Endothelial cell of umbilical vein (primary cell): ENCODE data around the gene MUC3A. TPM values are rescaled to one million over a fixed set of nuclear protein-coding genes. Genes with fewer than 3 reads are reported as not detected.

Source experiments
- BruUV-seq: library from RNA; stranded (reverse); fragments of 400-500 nt; replicated peaks from 2 replicates; lab custom pipeline; 2021; lab: Mats Ljungman, UMichigan
- CTCF ChIA-PET: fragments of 300-600, 350-600 bp; sonication (Branson Sonifier 250); formaldehyde crosslinking; loops from one replicate; lab custom pipeline; 2021; ENCODE audit warnings: antibody characterized with exemption, inconsistent platforms; lab: Charles Lee
- POLR2A ChIA-PET: fragments of 300-600, 350-600 bp; sonication (Branson Sonifier 250); formaldehyde crosslinking; loops from one replicate; lab custom pipeline; 2021; ENCODE audit warnings: antibody characterized with exemption, inconsistent platforms; lab: Charles Lee
- DNase-seq: peaks from one replicate; pipeline ENCODE4 v3.0.0-alpha.2; 2011; ENCODE audit warnings: low read depth, low spot score
- FAIRE-seq: peaks from 2 replicates; lab custom pipeline; 2011; peaks lifted over from hg19 to GRCh38; lab: Jason Lieb, UNC
- H2AFZ ChIP-seq: 2 replicates; pipeline ENCODE4 v1.6.0; 2012; ENCODE audit warnings: low read depth, low read length, control low read depth, inconsistent platforms
- H3K27ac ChIP-seq: 2 replicates; pipeline ENCODE4 v1.5.1; 2011; ENCODE audit warnings: low read depth, mild to moderate bottlenecking, control low read depth, low read length, moderate library complexity; ENCODE audit not compliant: insufficient read depth
- H3K27me3 ChIP-seq, 2 experiments: 2 replicates each; pipeline versions ENCODE4 v1.6.0 to v1.6.1; 2011; ENCODE audit warnings: low read length in 2 of 2, mixed read lengths in 1 of 2; ENCODE audit not compliant: control insufficient read depth in 2 of 2, insufficient read depth in 2 of 2
- H3K36me3 ChIP-seq, 2 experiments: 2 replicates in 1 of 2; 3 replicates in 1 of 2; pipeline ENCODE4 v1.5.1; 2011; ENCODE audit warnings: low read length in 2 of 2, mild to moderate bottlenecking in 1 of 2, moderate library complexity in 1 of 2; ENCODE audit not compliant: control insufficient read depth in 2 of 2, insufficient read depth in 2 of 2; ENCODE audit errors: extremely low read depth in 1 of 2
- H3K4me1 ChIP-seq: 3 replicates; pipeline ENCODE4 v1.5.1; 2011; ENCODE audit warnings: mild to moderate bottlenecking, low read length; ENCODE audit not compliant: control insufficient read depth, insufficient read depth; ENCODE audit errors: extremely low read depth
- H3K4me2 ChIP-seq: 2 replicates; pipeline ENCODE4 v1.6.1; 2011; ENCODE audit warnings: low read length, control low read depth, mixed read lengths; ENCODE audit not compliant: insufficient read depth
- H3K4me3 ChIP-seq, 3 experiments: fragments of 200-600 bp in 1 of 3; sonication (generic), shearing (Covaris generic) in 1 of 3; replicated peaks in 1 of 3; 2 replicates each; pipeline ENCODE4 v1.5.1; 2011 to 2016; ENCODE audit warnings: control low read depth in 3 of 3, low read length in 3 of 3, mild to moderate bottlenecking in 2 of 3, inconsistent platforms in 1 of 3, low read depth in 1 of 3, moderate library complexity in 1 of 3; ENCODE audit not compliant: insufficient read depth in 1 of 3
- H3K79me2 ChIP-seq: 2 replicates; pipeline ENCODE4 v1.6.0; 2012; ENCODE audit warnings: low read length, inconsistent platforms; ENCODE audit not compliant: control insufficient read depth, insufficient read depth
- H3K9ac ChIP-seq: replicated peaks from 2 replicates; pipeline ENCODE3; 2011; ENCODE audit warnings: low read length, control low read depth; ENCODE audit not compliant: insufficient read depth; ENCODE audit errors: extremely low read depth
- H3K9me1 ChIP-seq: replicated peaks from 3 replicates; pipeline ENCODE4 v1.6.0; 2011; ENCODE audit warnings: mild to moderate bottlenecking, low read length; ENCODE audit not compliant: control insufficient read depth, insufficient read depth; ENCODE audit errors: extremely low read depth
- H3K9me3 ChIP-seq: replicated peaks from 2 replicates; pipeline ENCODE4 v1.5.1; 2012; ENCODE audit warnings: low read length, inconsistent platforms; ENCODE audit not compliant: control insufficient read depth, insufficient read depth
- H4K20me1 ChIP-seq: replicated peaks from 2 replicates; pipeline ENCODE3; 2011; ENCODE audit warnings: mild to moderate bottlenecking, low read length; ENCODE audit not compliant: control insufficient read depth, insufficient read depth; ENCODE audit errors: extremely low read depth
- CTCF ChIP-seq, 2 donors: IDR thresholded peaks; 1 replicate in 1 of 2; 2 replicates in 1 of 2; pipeline ENCODE4 v1.5.1; 2011; ENCODE audit warnings: low read length in 2 of 2, mild to moderate bottlenecking in 2 of 2, moderate library complexity in 2 of 2, control low read depth in 1 of 2, inconsistent platforms in 1 of 2, low read depth in 1 of 2; ENCODE audit not compliant: insufficient read depth in 1 of 2; ENCODE audit errors: extremely low read depth in 1 of 2
- EZH2 ChIP-seq: IDR thresholded peaks from 2 replicates; pipeline ENCODE4 v1.6.1; 2012; ENCODE audit warnings: borderline replicate concordance, low read depth, mild to moderate bottlenecking, moderate library complexity, low read length, inconsistent platforms; ENCODE audit not compliant: severe bottlenecking
- FOS ChIP-seq: IDR thresholded peaks from 2 replicates; pipeline ENCODE4 v1.6.1; 2011; ENCODE audit warnings: mild to moderate bottlenecking, low read length, moderate library complexity, borderline replicate concordance; ENCODE audit not compliant: insufficient read depth
- GATA2 ChIP-seq: IDR thresholded peaks from 2 replicates; pipeline ENCODE4 v1.7.0; 2011; ENCODE audit warnings: low read depth, mild to moderate bottlenecking, moderate library complexity, mixed read lengths, low read length; ENCODE audit not compliant: insufficient read length, insufficient read depth
- JUN ChIP-seq: IDR thresholded peaks from 2 replicates; pipeline ENCODE4 v1.6.1; 2011; ENCODE audit warnings: borderline replicate concordance, low read depth; ENCODE audit not compliant: insufficient read length, insufficient read depth
- MAX ChIP-seq: IDR thresholded peaks from 2 replicates; pipeline ENCODE4 v1.6.1; 2011; ENCODE audit not compliant: insufficient read depth, insufficient read length
- MYC ChIP-seq: IDR thresholded peaks from one replicate; pipeline ENCODE4 v1.6.1; 2011; ENCODE audit warnings: mild to moderate bottlenecking, low read depth, low read length
- POLR2A ChIP-seq: IDR thresholded peaks from 2 replicates; pipeline ENCODE4 v1.6.1; 2012; ENCODE audit warnings: low read depth, mild to moderate bottlenecking, control low read depth, low read length
- POLR2AphosphoS5 ChIP-seq: IDR thresholded peaks from 2 replicates; pipeline ENCODE4 v1.6.1; 2012; ENCODE audit warnings: low read depth, mild to moderate bottlenecking, control low read depth, low read length, moderate library complexity; ENCODE audit not compliant: insufficient read depth
- dilution Hi-C: fragments of 300-500 bp; cut with MboI; formaldehyde crosslinking; loops from one replicate; pipeline ENCODE4 v1.15.0; 2019; ENCODE audit warnings: low sequenced_read_pairs; ENCODE audit not compliant: extremely low pct_ligation_motif_present
- intact Hi-C: fragments of 100-400 bp; cut with micrococcal nuclease; formaldehyde crosslinking; loops from one replicate; pipeline ENCODE4 v1.10.0; 2022
- polyA plus RNA-seq, 4 experiments: library from polyadenylated mRNA; depleted of rRNA in 3 of 4; stranded (reverse) in 3 of 4; unstranded in 1 of 4; fragments of >200 nt; gene quantifications; 2 replicates each; pipeline versions ENCODE4 v1.2.1 to v1.2.3, GENCODE V29; 2011 to 2012; ENCODE audit warnings: missing spikeins in 1 of 4
- total RNA-seq: library from RNA; stranded (reverse); gene quantifications from 2 replicates; pipeline ENCODE4 v1.2.3, GENCODE V29; 2021

The MUC3A gene
- total and polyA plus RNA-seq, 2 donors (not counting 3 experiments of a cell fraction or from before 2014, with no cell fraction given): not detected

GRCh38 chr7:100902638-100903037, 46.7 kb upstream of the MUC3A start:
- TF ChIP-seq POLR2A (no peak), EZH2 (no peak), FOS (no peak), MYC (no peak), JUN (no peak), GATA2 (no peak), POLR2AphosphoS5 (no peak), MAX (no peak), CTCF (IDR thresholded peaks at IDR 0.05; ENCODE audit: extremely low read depth in 1 of 2, insufficient read depth in 1 of 2, low read depth in 1 of 2, low read length in 2 of 2) (no peak)
- Histone ChIP-seq H3K4me1 (no peaks in the 10 kb centered on the region), H3K79me2 (no peaks in the 10 kb centered on the region), H3K4me2 (no peak overlapping the region), H3K36me3 (no peaks in the 10 kb centered on the region), H3K27me3 (no peaks in the 10 kb centered on the region), H3K9me3 (no peaks in the 10 kb centered on the region), H3K9ac (no peak overlapping the region), H2AFZ (no peak overlapping the region), H3K4me3 (no peak overlapping the region), H3K27ac (no peak overlapping the region), H3K9me1 (no peaks in the 10 kb centered on the region), H4K20me1 (no peaks in the 10 kb centered on the region)
- intact Hi-C loops: no loop called here
- FAIRE-seq (no peak), DNase-seq (no peak)
- CTCF ChIA-PET: interaction anchor here (1.0 to 5.7 kb wide), 3 partner anchors 151 to 175 kb away, joined by 3 to 21 read pairs (median 4); no protein-coding TSS in a partner anchor
- BruUV-seq: no TSS peak
- dilution Hi-C loops: no loop called here
- POLR2A ChIA-PET: interaction anchor here (0.7 kb wide), 1 partner anchor 149 kb away, joined by 4 read pairs; no protein-coding TSS in a partner anchor
